H1 (cell line): Measurements from ENCODE around the gene CACUL1. TPM values are rescaled to one million over a fixed set of nuclear protein-coding genes. Genes with fewer than 3 reads are reported as not detected.

Source experiments
- TEAD4 ChIP-seq: IDR thresholded peaks from 2 replicates; pipeline ENCODE4 v1.6.1; 2012; ENCODE audit warnings: low read depth, low read length, inconsistent platforms, mixed read lengths
- polyA plus RNA-seq, 7 experiments: library from polyadenylated mRNA; depleted of rRNA in 3 of 7; stranded (reverse) in 5 of 7; unstranded in 2 of 7; fragments of >200 nt in 5 of 7; fragments of 200-250 nt in 2 of 7; gene quantifications; 1 replicate in 5 of 7; 2 replicates in 1 of 7; 4 replicates in 1 of 7; pipeline versions ENCODE4 v1.2.1 to v1.2.3, GENCODE V29; 2011 to 2013; ENCODE audit warnings: missing spikeins in 2 of 7, mixed read lengths in 2 of 7
- total RNA-seq: library from RNA; stranded (reverse); fragmentation: NEBNext Ultra II Directional; extraction: Animal tissue kit (Norgen Biotek cat#: 25700); gene quantifications from 2 replicates; pipeline ENCODE4 v1.2.1, GENCODE V29; 2021

Gene CACUL1
- total and polyA plus RNA-seq, 2 of the 8 experiments (the other 6 are each of a cell fraction or from before 2014, with no cell fraction given): 6.5 to 34.2 TPM

DNA sequence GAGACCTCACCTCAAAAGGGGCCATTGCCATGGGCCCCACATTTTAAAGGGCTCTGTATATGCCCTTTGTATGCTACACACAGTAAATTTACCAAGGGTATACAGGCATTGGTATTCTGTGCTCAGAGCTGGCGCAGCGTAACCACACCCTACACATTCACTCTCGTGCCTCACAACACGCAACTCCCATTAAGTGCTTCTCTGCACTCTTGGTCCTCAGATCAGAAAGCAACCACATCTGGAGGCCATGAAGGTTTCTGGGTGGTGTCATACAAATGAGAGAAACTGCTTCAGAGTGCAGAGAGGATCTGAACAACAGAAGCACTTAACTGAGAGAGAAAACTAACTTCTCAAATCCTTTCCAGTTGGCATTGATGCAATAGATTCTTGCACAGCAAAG, 9.4 kb upstream of the CACUL1 start (continued):
- TF ChIP-seq TEAD4: no peak
